Neural cell (in vitro differentiated cells): ENCODE results near the gene STAC3. TPM values are rescaled to one million over a fixed set of nuclear protein-coding genes. Genes with fewer than 3 reads are reported as not detected.

Experiments used
- H2AFZ ChIP-seq: fragments of 200-600, 300-800 bp; sonication (generic), shearing (Covaris generic); 2 replicates; pipeline ENCODE4 v1.6.0; 2014; ENCODE audit warnings: low read depth, mild to moderate bottlenecking, antibody characterized with exemption, low read length, moderate library complexity
- H3F3A ChIP-seq: fragments of 200-600 bp; shearing (Covaris generic); 2 replicates; pipeline ENCODE4 v1.6.1; 2016; ENCODE audit warnings: mild to moderate bottlenecking, moderate library complexity, mixed read lengths, antibody characterized with exemption, low read length; ENCODE audit not compliant: insufficient read depth, poor library complexity, severe bottlenecking
- H3K27ac ChIP-seq: fragments of 200-600, 300-800 bp; sonication (generic), shearing (Covaris generic); 2 replicates; pipeline ENCODE4 v1.5.1; 2014; ENCODE audit warnings: mild to moderate bottlenecking, low read length, moderate library complexity
- H3K27me3 ChIP-seq: fragments of 300-800, 200-600 bp; sonication (generic), shearing (Covaris generic); 2 replicates; pipeline ENCODE4 v1.6.0; 2014; ENCODE audit warnings: mild to moderate bottlenecking, low read depth, low read length, moderate library complexity; ENCODE audit not compliant: insufficient read depth
- H3K36me3 ChIP-seq: fragments of 300-800, 200-600 bp; sonication (generic), shearing (Covaris generic); 2 replicates; pipeline ENCODE4 v1.5.1; 2014; ENCODE audit warnings: mild to moderate bottlenecking, antibody characterized with exemption, low read length, moderate library complexity; ENCODE audit not compliant: insufficient read depth
- H3K4me2 ChIP-seq: fragments of 300-800, 200-600 bp; sonication (generic), shearing (Covaris generic); 2 replicates; pipeline ENCODE4 v1.6.0; 2014; ENCODE audit warnings: mild to moderate bottlenecking, low read length
- H3K4me3 ChIP-seq: fragments of 300-800, 200-600 bp; sonication (generic), shearing (Covaris generic); 2 replicates; pipeline ENCODE4 v1.5.1; 2014; ENCODE audit warnings: mild to moderate bottlenecking, low read length, moderate library complexity
- H3K79me2 ChIP-seq: fragments of 200-600 bp; shearing (Covaris generic); replicated peaks from 2 replicates; pipeline ENCODE4 v1.6.0; 2014; ENCODE audit warnings: mild to moderate bottlenecking, low read length, moderate library complexity; ENCODE audit not compliant: insufficient read depth
- H3K9ac ChIP-seq: fragments of 300-800, 200-600 bp; sonication (generic), shearing (Covaris generic); 2 replicates; pipeline ENCODE4 v1.6.1; 2016; ENCODE audit warnings: mild to moderate bottlenecking, low read length, mixed read lengths
- H3K9me2 ChIP-seq: fragments of 200-600 bp; shearing (Covaris generic); 2 replicates; pipeline ENCODE4 v1.6.1; 2016; ENCODE audit warnings: mild to moderate bottlenecking, low read length, mixed read lengths; ENCODE audit not compliant: insufficient read depth
- H3K9me3 ChIP-seq: fragments of 200-600, 300-800 bp; sonication (generic), shearing (Covaris generic); 2 replicates; pipeline ENCODE4 v1.6.1; 2016; ENCODE audit warnings: mild to moderate bottlenecking, mixed run types, low read length, moderate library complexity, mixed read lengths
- H4K20me1 ChIP-seq: fragments of 200-600 bp; shearing (Covaris generic); 2 replicates; pipeline ENCODE4 v1.6.1; 2016; ENCODE audit warnings: mild to moderate bottlenecking, mixed run types; ENCODE audit not compliant: insufficient read depth
- CTCF ChIP-seq: fragments of 450-650 bp; IDR thresholded peaks from 2 replicates; pipeline ENCODE4 v1.5.1; 2014; ENCODE audit warnings: antibody characterized with exemption, mild to moderate bottlenecking, moderate library complexity; ENCODE audit not compliant: poor library complexity, severe bottlenecking
- EP300 ChIP-seq: fragments of 450-650 bp; conservative IDR thresholded peaks from 2 replicates; pipeline ENCODE4 v1.6.1; 2014; ENCODE audit warnings: antibody characterized with exemption, mild to moderate bottlenecking, moderate library complexity; ENCODE audit not compliant: poor library complexity, severe bottlenecking
- EZH2 ChIP-seq: fragments of 200-600, 300-800 bp; shearing (Covaris generic), sonication (generic); IDR thresholded peaks from 2 replicates; pipeline ENCODE4 v1.6.1; 2014; ENCODE audit warnings: antibody characterized with exemption, low read length, borderline replicate concordance, mild to moderate bottlenecking; ENCODE audit not compliant: insufficient read depth, poor library complexity, severe bottlenecking
- MXI1 ChIP-seq: fragments of 450-650 bp; conservative IDR thresholded peaks from 2 replicates; pipeline ENCODE4 v1.6.1; 2014; ENCODE audit warnings: antibody characterized with exemption, mild to moderate bottlenecking; ENCODE audit not compliant: poor library complexity, severe bottlenecking
- POLR2AphosphoS5 ChIP-seq: IDR thresholded peaks from 2 replicates; pipeline ENCODE4 v1.6.1; 2012
- RAD21 ChIP-seq: fragments of 450-650 bp; conservative IDR thresholded peaks from 2 replicates; pipeline ENCODE4 v1.6.1; 2014; ENCODE audit warnings: antibody characterized with exemption, mild to moderate bottlenecking, moderate library complexity
- REST ChIP-seq: IDR thresholded peaks from 2 replicates; pipeline ENCODE4 v1.6.1; 2012; ENCODE audit warnings: borderline replicate concordance
- SMC3 ChIP-seq: fragments of 450-650 bp; conservative IDR thresholded peaks from 2 replicates; pipeline ENCODE4 v1.6.1; 2014; ENCODE audit warnings: antibody characterized with exemption, mild to moderate bottlenecking, moderate library complexity; ENCODE audit not compliant: poor library complexity
- TAF1 ChIP-seq: IDR thresholded peaks from 2 replicates; pipeline ENCODE4 v1.6.1; 2012; ENCODE audit warnings: low read depth
- polyA plus RNA-seq: library from polyadenylated mRNA; depleted of rRNA; stranded (reverse); fragments of >200 nt; gene quantifications from 2 replicates; pipeline ENCODE4 v1.2.3, GENCODE V29; 2014

STAC3 gene
- polyA plus RNA-seq, 1 donor from 2014 or later, result 1.3 TPM

- no peaks in the 10 kb centered on the region for H3K36me3 ChIP-seq
- H3K27me3 ChIP-seq, result peaks cover 78% of the 10 kb centered on the region
- no peak overlapping the region for H3K9ac ChIP-seq
- H3K27ac ChIP-seq, result no peak overlapping the region
- no peaks in the 10 kb centered on the region for H3K79me2 ChIP-seq
- no peaks in the 10 kb centered on the region for H3K9me2 ChIP-seq
- H2AFZ ChIP-seq, result no peak overlapping the region
- H3K9me3 ChIP-seq, result no peaks in the 10 kb centered on the region
- H3F3A ChIP-seq, result no peaks in the 10 kb centered on the region
- TF ChIP-seq EP300, result no peak
- TF ChIP-seq CTCF, result peak; percentile 30
- H3K4me3 ChIP-seq, result no peak overlapping the region
- no peaks in the 10 kb centered on the region for H4K20me1 ChIP-seq
- H3K4me2 ChIP-seq, result no peak overlapping the region
Observed at GRCh38 chr12:57224973-57225679, 25.9 kb downstream of the STAC3 start.

GRCh38 chr12:57224278-57224972 lies 26.6 kb downstream of the STAC3 start:
- Histone ChIP-seq H3F3A (no peaks in the 10 kb centered on the region), H3K4me3 (no peak overlapping the region), H3K9me2 (no peaks in the 10 kb centered on the region), H3K79me2 (no peaks in the 10 kb centered on the region), H3K9me3 (no peaks in the 10 kb centered on the region), H3K27ac (no peak overlapping the region), H4K20me1 (no peaks in the 10 kb centered on the region), H3K9ac (no peak overlapping the region), H3K36me3 (no peaks in the 10 kb centered on the region), H3K27me3 (peaks cover 85% of the 10 kb centered on the region), H2AFZ (no peak overlapping the region), H3K4me2 (no peak overlapping the region)
- no peak for TF ChIP-seq SMC3
- no peak for TF ChIP-seq EP300
- TF ChIP-seq REST, result no peak
- no peak for TF ChIP-seq MXI1
- TF ChIP-seq CTCF, result no peak
- TF ChIP-seq POLR2AphosphoS5, result no peak
- TF ChIP-seq EZH2, result no peak
- no peak for TF ChIP-seq RAD21
- TF ChIP-seq TAF1, result no peak
